K562 (cell line): Measurements from ENCODE around the gene ZC3H18. TPM values are rescaled to one million over a fixed set of nuclear protein-coding genes. Genes with fewer than 3 reads are reported as not detected.
A peak's percentile ranks its signal among the peaks of the same experiment; 100 is the strongest.

ENCODE experiments used
- ATF1 ChIP-seq, 2 experiments: fragments of 450-650 bp in 1 of 2; IDR thresholded peaks; 2 replicates each; pipeline ENCODE4 v1.6.1; 2016; ENCODE audit warnings: missing compliant biosample characterization in 1 of 2, missing genetic modification characterization in 1 of 2
- BHLHE40 ChIP-seq: IDR thresholded peaks from 2 replicates; pipeline ENCODE4 v1.6.1; 2011; ENCODE audit warnings: low read length, improper control_type of control experiment
- CCNT2 ChIP-seq: IDR thresholded peaks from 2 replicates; pipeline ENCODE4 v1.6.1; 2011; ENCODE audit warnings: borderline replicate concordance, low read depth, mild to moderate bottlenecking, moderate library complexity, mixed read lengths, low read length; ENCODE audit not compliant: insufficient read length; ENCODE audit errors: extremely low read depth
- CEBPB ChIP-seq: fragments of 450-650 bp; IDR thresholded peaks from 2 replicates; pipeline ENCODE4 v1.6.1; 2016; ENCODE audit warnings: missing genetic modification characterization, missing compliant biosample characterization
- COPS2 ChIP-seq: fragments of 450-650 bp; conservative IDR thresholded peaks from 2 replicates; pipeline ENCODE4 v1.6.1; 2016; ENCODE audit warnings: mild to moderate bottlenecking, moderate library complexity
- E2F1 ChIP-seq: sonication (generic); formaldehyde crosslinking; IDR thresholded peaks from 2 replicates; pipeline ENCODE4 v1.8.1; 2023; ENCODE audit warnings: mild to moderate bottlenecking, missing genetic modification reagents, moderate library complexity
- HNRNPLL ChIP-seq: fragments of 200-400 bp; formaldehyde crosslinking; IDR thresholded peaks from 2 replicates; pipeline ENCODE4 v1.6.1; 2017; ENCODE audit warnings: low read length, low read depth, mild to moderate bottlenecking; ENCODE audit not compliant: poor library complexity, severe bottlenecking
- PRDM10 ChIP-seq: fragments of 450-650 bp; IDR thresholded peaks from 2 replicates; pipeline ENCODE4 v1.6.1; 2018; ENCODE audit not compliant: partially characterized antibody
- RBFOX2 ChIP-seq: fragments of 200-400 bp; formaldehyde crosslinking; IDR thresholded peaks from 2 replicates; pipeline ENCODE4 v1.6.1; 2017; ENCODE audit warnings: low read depth, mild to moderate bottlenecking, low read length, moderate library complexity
- SPI1 ChIP-seq: IDR thresholded peaks from 2 replicates; pipeline ENCODE4 v1.6.1; 2011; ENCODE audit warnings: low read depth, low read length, control low read depth, borderline replicate concordance
- YY1 ChIP-seq, 3 experiments: IDR thresholded peaks; 2 replicates each; pipeline ENCODE4 v1.6.1; 2011; ENCODE audit warnings: low read length in 2 of 3, mild to moderate bottlenecking in 2 of 3, moderate library complexity in 2 of 3, borderline replicate concordance in 1 of 3, control low read depth in 1 of 3, low read depth in 1 of 3; ENCODE audit not compliant: insufficient read depth in 3 of 3, insufficient replicate concordance in 2 of 3, control insufficient read depth in 1 of 3, insufficient read length in 1 of 3; ENCODE audit errors: extremely low read depth in 1 of 3
- ZNF354B ChIP-seq: fragments of 250-450 bp; sonication (Bioruptor Pico); IDR thresholded peaks from 2 replicates; pipeline ENCODE4 v1.4.0; 2020
- ZNF395 ChIP-seq: fragments of 200-800 bp; sonication (Bioruptor generic); IDR thresholded peaks from 2 replicates; pipeline ENCODE4 v1.6.1; 2017; ENCODE audit warnings: missing genetic modification characterization, missing compliant biosample characterization
- ZNF592 ChIP-seq: fragments of 450-650 bp; IDR thresholded peaks from 2 replicates; pipeline ENCODE4 v1.6.1; 2017; ENCODE audit warnings: antibody characterized with exemption, mild to moderate bottlenecking
- polyA plus RNA-seq, 8 experiments: library from polyadenylated mRNA; depleted of rRNA in 4 of 8; stranded (reverse) in 5 of 8; unstranded in 3 of 8; fragments of >200 nt; fragmentation: Nextera tagmentation in 2 of 8; fragmentation: Illumina TruSeq in 1 of 8; extraction: Ambion mirVana in 2 of 8; extraction: Trizol in 1 of 8; gene quantifications; 2 replicates each; pipeline versions ENCODE4 v1.2.1 to v1.2.3, GENCODE V29; 2011 to 2014; ENCODE audit warnings: inconsistent platforms in 1 of 8, missing spikeins in 1 of 8
- total RNA-seq, 7 experiments: library from RNA; depleted of rRNA in 6 of 7; stranded (reverse); fragments of >200 nt in 6 of 7; fragmentation: Illumina TruSeq in 2 of 7; extraction: Trizol in 2 of 7; gene quantifications; 2 replicates each; pipeline versions ENCODE4 v1.2.1 to v1.2.3, GENCODE V29; 2011 to 2021; ENCODE audit warnings: low replicate concordance in 1 of 7

ZC3H18 gene
- total and polyA plus RNA-seq, 9 of the 15 experiments (the other 6 are each of a cell fraction or from before 2014, with no cell fraction given) = 1.7 to 88.7 (median 26.9) TPM

- TF ChIP-seq HNRNPLL = no peak
- TF ChIP-seq CEBPB = no peak
- TF ChIP-seq YY1 (IDR thresholded peaks at IDR 0.05; ENCODE audit: borderline replicate concordance in 1 of 3, control insufficient read depth in 1 of 3, extremely low read depth in 1 of 3, insufficient read depth in 3 of 3, insufficient read length in 1 of 3, insufficient replicate concordance in 2 of 3, low read depth in 1 of 3, low read length in 2 of 3) = peak; percentile 91 to 99 (median 96)
- no peak for TF ChIP-seq ZNF354B
- peak; percentile 96 for TF ChIP-seq BHLHE40
- peak; percentile 95 for TF ChIP-seq CCNT2
- TF ChIP-seq ZNF395 (CRISPR knock-in tag) = peak; percentile 85
- TF ChIP-seq PRDM10 = peak; percentile 3
- peak; percentile 51; the same call in 1 of the 2 replicates for TF ChIP-seq SPI1
- no peak for TF ChIP-seq COPS2
- peak; percentile 90 for TF ChIP-seq E2F1
- peak; percentile 95 for TF ChIP-seq ATF1 (CRISPR knock-in tag; IDR thresholded peaks at IDR 0.05)
- TF ChIP-seq ATF1 (tag; IDR thresholded peaks at IDR 0.05) = peak; percentile 99
- TF ChIP-seq RBFOX2 = peak; percentile 88
- 0 out of 2 replicates have a peak, but pooled peaks have one; percentile 50 for TF ChIP-seq ZNF592
Measured at GRCh38 chr16:88569985-88570690, at the start of gene ZC3H18 (continued).
